ENCODE data around the gene KIRREL2.
"Not testable (repeated sequence)": the region's sequence is repeated elsewhere in the genome, so short reads cannot be mapped to it uniquely, and the experiment has no call there.

Gene KIRREL2

GRCh38 chr19:35896643-35897040 is 39.9 kb downstream of the KIRREL2 start:
- no peak for DNase-seq (ENCODE audit: low read depth in 1 of 2, low spot score in 1 of 2)

- DNase-seq (ENCODE audit: low read depth in 1 of 2, low spot score in 1 of 2), result no peak
Measured at GRCh38 chr19:35897706-35898451, 41.2 kb downstream of the KIRREL2 start.

DNA sequence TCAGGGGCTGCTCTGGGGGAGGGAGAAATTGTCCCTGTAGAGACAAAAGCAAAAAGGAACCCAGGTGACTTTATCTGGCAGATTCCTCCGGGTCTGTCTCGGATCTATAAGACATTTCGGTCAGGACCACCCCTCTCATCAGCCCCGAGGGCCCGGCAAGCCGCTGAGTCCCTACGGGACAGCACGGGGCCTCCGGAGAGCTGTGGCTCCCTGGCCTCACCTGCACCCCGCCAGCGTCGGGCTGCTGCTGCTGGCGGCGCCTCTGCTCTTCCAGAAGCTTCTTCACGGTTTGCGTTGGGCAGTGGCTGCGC is 41.7 kb downstream of the KIRREL2 start:
- DNase-seq (ENCODE audit: low read depth in 1 of 2, low spot score in 1 of 2), result no peak

GRCh38 chr19:35899547-35900214 is 43.0 kb downstream of the KIRREL2 start:
- peak; percentile 76 to 79 for DNase-seq (ENCODE audit: low read depth in 1 of 2, low spot score in 1 of 2)

DNA sequence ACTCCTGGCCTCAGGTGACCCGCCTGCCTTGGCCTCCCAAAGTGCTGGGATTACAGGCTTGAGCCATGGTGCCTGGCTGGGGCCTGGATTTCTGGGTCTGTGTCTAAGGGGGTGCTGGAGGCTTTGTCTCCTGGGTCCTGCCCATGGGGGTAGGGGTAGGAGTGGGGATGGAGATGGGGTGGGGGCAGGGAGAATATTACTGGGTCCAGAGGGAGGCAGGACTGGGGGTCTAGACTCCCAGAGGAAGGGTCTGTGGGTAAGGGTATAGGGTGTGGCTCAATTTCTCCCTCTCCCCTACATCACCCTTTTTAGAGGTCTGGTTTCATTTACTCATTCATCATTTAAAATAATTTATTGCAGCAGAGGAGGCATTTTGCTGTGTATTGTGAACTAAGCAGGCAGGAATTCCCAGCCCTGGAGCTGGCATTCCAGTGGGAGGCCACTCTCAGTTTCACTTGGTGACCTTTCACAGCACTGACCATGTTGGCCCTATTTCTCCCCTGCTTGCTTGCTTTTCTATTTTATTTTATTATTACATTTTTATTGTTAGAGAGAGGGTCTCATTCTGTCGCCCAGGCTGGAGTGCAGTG is 44.4 kb downstream of the KIRREL2 start:
- DNase-seq (ENCODE audit: low read depth in 1 of 2, low spot score in 1 of 2), result no peak

DNA sequence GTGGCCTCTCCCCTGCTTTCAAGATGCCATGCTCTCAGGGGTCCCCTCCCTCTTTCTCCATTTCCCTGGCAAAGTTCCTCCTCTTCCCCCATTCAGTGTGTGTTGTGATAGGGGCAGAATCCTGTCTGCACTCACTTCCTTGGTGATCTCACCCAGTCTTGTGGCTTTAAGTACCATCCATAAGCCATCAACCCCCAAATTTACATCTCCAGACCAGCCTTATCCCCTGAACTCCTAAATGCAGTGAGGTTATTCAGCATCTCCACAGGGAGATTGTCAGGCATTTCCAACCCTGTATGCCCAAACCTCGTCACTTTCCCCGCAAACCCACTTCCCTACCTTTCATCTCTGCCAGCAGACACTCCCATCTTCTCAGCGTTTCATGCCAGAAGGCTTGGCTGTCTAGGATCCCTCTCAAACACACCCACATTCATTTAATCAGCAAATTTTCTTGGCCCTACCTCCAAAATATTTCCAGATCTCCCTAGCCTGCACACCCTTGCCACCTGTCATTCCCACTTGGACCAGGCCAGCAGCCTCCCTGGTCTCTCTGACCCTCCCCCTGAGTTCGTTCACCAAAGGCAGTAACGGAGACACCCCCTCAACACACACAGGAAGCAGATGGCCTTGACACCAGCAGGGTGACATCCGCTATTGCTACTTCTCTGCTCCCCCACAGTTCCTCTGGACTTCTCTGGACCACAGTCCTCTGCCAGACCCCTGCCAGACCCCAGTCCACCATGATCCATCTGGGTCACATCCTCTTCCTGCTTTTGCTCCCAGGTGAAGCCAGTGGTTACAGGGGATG is 45.3 kb downstream of the KIRREL2 start, which contains the start of gene HCST:
HCST (plus strand) TSS at position 676 of the 808 bp plus-strand sequence; CDS start at position 741, 65 bp downstream.
- DNase-seq (ENCODE audit: low read depth in 1 of 2, low spot score in 1 of 2), result no peak

DNA sequence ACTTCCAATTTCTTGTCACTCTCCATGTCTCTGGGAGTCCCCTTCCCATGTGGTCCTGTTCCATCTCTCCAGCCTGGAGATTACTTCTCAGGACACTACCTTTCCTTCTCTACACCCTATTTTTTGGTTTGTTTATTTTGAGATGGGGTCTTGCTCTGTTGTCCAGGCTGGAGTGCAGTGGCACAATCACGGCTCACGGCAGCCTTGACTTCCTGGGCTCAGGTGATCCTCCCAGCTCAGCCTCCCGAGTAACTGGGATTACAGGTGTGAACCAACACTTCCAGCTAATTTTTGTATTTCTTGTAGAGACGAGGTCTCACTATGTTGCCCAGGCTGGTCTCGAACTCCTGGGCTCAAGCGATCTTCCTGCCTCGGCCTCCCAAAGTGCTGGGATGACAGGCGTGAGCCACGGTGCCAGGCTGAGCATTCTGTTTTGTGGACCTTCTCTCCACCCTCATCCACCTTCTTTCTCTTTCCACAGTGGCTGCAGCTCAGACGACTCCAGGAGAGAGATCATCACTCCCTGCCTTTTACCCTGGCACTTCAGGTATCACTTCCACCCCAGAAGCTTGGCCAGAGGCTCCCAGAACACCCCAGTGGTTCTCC is 46.3 kb downstream of the KIRREL2 start:
- DNase-seq (ENCODE audit: low read depth in 1 of 2, low spot score in 1 of 2), result no peak

DNA sequence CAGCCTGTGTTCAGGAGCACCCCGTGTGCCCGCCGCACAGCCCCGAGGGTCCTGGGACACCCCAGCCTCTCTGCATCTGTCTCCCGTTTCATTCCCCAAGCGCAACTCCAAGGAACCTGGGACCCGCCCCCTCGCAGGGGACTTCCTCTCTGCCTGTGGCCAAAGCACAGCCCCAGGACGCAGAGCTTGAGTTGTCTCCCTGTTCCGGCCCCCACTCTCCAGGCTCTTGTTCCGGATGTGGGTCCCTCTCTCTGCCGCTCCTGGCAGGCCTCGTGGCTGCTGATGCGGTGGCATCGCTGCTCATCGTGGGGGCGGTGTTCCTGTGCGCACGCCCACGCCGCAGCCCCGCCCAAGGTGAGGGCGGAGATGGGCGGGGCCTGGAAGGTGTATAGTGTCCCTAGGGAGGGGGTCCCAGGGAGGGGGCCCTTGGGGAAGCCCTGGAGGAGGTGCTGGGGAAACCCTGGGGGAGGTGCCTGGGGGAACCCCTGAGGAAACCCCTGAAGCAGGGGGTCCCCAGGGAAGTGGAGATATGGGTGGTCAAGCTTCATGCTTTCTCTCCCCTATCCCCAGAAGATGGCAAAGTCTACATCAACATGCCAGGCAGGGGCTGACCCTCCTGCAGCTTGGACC is 47.0 kb downstream of the KIRREL2 start:
- peak; percentile 59 to 76 for DNase-seq (ENCODE audit: low read depth in 1 of 2, low spot score in 1 of 2)

DNA sequence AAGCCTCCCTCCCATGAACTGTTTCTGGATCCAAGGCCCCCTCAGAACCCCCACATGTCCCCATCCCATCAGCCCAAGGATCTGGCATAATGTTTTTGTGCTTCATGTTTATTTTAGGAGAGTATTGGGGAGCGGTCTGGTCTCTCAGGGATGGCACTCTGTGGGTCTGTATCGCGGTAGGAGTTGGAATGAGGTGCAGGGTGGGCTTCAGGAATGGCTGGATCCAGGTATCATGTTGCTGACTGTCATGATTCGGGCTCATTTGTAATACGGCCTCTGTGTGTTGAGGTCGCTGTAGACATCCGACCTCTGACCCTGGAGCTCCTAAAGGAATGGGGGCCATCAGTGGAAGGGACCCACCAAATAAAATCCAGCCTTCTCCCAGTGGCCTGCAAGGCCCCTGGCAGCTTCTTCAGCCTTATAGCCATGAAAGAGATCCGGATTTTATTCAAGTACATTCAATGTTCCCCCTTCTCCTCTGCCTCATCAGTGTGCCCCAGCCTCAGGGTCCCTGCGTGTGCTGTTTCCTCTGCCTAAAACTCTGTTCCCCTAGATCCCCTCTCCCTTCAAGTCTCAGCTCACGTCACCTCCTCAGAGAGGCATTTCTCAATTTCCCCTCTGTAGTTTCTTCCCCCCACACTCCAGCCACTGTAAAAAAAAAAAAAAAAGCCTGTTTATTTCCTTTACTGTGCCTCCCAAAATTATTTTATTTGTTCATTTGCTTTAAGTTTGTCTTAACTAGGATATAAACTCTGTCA is 47.8 kb downstream of the KIRREL2 start:
- no peak for DNase-seq (ENCODE audit: low read depth in 1 of 2, low spot score in 1 of 2)

GRCh38 chr19:35905178-35905727 is 48.5 kb downstream of the KIRREL2 start:
- no peak for DNase-seq (ENCODE audit: low read depth in 1 of 2, low spot score in 1 of 2)

GRCh38 chr19:35907377-35907745 is 50.6 kb downstream of the KIRREL2 start:
- no peak for DNase-seq (ENCODE audit: low read depth in 1 of 2, low spot score in 1 of 2)

- DNase-seq (ENCODE audit: low read depth in 1 of 2, low spot score in 1 of 2), result no peak
Measured at GRCh38 chr19:35908010-35908441, 51.3 kb downstream of the KIRREL2 start, which contains the start of gene TYROBP. Gene TYROBP, minus strand, starts transcription at chr19:35908295. Its CDS starts 67 bp downstream, at chr19:35908228.

DNA sequence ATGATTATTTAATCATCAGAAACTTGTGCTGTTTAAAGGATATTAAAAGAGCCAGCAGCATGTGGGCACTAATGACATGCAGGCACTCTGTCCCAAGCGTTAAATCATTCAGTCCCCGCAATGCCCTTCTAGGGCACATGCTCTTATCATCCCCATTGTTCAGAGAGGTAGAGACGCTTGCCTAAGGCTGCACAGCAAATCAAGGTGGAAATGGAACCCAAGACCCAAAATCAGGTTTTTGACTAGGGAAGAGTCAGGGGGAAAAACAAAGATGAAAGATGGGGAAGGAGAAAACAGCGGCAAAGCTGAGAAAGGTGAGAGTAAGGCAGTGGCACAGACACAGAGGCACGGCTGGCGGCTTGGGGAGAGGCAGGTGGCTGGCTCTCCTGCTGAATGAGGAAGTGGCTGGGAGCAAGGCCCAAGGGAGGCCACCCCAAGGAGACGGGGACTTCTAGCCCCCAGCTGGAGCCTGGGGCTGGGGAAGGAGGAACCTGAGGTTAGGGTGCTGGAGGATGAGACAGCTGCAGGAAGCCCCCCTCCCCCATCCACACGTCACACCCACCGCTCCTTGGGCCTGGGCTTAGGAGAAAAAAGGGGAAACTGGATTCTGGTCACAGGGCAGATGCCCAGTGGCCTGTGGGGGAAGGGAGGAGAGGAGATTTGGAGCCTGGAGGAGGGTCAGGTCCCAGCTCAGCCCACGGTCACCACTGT is 52.4 kb downstream of the KIRREL2 start:
- DNase-seq (ENCODE audit: low read depth in 1 of 2, low spot score in 1 of 2), result no peak

DNA sequence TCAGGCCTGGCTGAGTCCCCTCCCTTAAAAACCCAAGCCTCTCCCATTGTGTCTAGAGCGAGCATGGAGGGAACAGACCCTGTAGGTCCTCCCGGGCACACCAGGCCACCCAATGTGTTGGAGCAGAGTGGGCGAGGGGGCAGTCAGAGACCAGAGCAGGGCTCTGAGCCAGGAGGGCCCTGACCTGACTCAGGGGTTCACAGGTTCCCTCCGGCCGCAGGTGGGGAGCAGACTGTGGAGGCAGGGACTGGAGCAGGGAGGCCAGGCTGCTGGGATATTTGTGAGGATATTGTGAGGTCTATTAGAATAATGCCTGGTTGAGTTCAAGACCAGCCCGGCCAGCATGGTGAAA is 52.9 kb downstream of the KIRREL2 start:
- DNase-seq (ENCODE audit: low read depth in 1 of 2, low spot score in 1 of 2), result no peak

- DNase-seq (ENCODE audit: low read depth in 1 of 2, low spot score in 1 of 2), result not testable (repeated sequence)
Measured at GRCh38 chr19:35910355-35910754, 53.6 kb downstream of the KIRREL2 start.

GRCh38 chr19:35911173-35911572 is 54.5 kb downstream of the KIRREL2 start:
- DNase-seq (ENCODE audit: low read depth in 1 of 2, low spot score in 1 of 2), result no peak

GRCh38 chr19:35911790-35912189 is 55.1 kb downstream of the KIRREL2 start:
- no peak for DNase-seq (ENCODE audit: low read depth in 1 of 2, low spot score in 1 of 2)

GRCh38 chr19:35913589-35913988 is 56.9 kb downstream of the KIRREL2 start:
- no peak for DNase-seq (ENCODE audit: low read depth in 1 of 2, low spot score in 1 of 2)

GRCh38 chr19:35915443-35915842 is 58.7 kb downstream of the KIRREL2 start:
- DNase-seq (ENCODE audit: low read depth in 1 of 2, low spot score in 1 of 2), result no peak

All from activated CD4-positive, alpha-beta T cell treated with anti-CD3 and anti-CD28 coated beads, Interleukin-2, amount 50 U/mL, for 24 hours (primary cell).